Measurements from ENCODE around the gene STT3A.

Gene STT3A

DNA sequence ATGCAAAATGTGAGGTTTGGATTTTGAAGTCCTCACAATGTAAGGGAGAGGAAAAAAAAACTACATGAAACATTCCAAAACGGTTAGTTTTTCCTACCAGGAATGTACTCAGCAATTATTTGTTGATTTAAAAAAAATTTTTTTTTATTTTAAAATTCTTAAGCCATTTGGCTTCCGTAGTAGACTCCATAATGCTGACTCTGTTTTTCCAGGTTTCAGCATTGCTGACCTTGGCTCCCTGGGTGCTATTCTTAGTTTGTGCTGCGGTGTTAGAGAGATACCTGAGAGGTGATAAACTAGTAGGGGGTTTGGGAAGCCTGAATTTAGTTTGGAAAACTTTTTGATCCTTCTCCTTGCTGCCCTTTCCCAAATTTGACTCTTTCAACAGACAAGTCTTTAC is 10.6 kb downstream of the STT3A start:
- Histone ChIP-seq H3K27me3 (no peaks in the 10 kb centered on the region), H3K27ac (peak overlapping the region in 1 of 2 donors; percentile 19), H3K4me3 (no peak overlapping the region), H3K9me3 (no peaks in the 10 kb centered on the region), H3K36me3 (peaks cover 87 to 100% (median 93%) of the 10 kb centered on the region in 3 donors), H3K4me1 (peaks cover 0 to 13% (median 0%) of the 10 kb centered on the region in 4 donors)
- TF ChIP-seq, protein P1, sequence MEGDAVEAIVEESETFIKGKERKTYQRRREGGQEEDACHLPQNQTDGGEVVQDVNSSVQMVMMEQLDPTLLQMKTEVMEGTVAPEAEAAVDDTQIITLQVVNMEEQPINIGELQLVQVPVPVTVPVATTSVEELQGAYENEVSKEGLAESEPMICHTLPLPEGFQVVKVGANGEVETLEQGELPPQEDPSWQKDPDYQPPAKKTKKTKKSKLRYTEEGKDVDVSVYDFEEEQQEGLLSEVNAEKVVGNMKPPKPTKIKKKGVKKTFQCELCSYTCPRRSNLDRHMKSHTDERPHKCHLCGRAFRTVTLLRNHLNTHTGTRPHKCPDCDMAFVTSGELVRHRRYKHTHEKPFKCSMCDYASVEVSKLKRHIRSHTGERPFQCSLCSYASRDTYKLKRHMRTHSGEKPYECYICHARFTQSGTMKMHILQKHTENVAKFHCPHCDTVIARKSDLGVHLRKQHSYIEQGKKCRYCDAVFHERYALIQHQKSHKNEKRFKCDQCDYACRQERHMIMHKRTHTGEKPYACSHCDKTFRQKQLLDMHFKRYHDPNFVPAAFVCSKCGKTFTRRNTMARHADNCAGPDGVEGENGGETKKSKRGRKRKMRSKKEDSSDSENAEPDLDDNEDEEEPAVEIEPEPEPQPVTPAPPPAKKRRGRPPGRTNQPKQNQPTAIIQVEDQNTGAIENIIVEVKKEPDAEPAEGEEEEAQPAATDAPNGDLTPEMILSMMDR (IDR thresholded peaks at IDR 0.05): no peak
- DNase-seq: no peak
- intact Hi-C loops (cut with DNase I; ENCODE audit: low total_unique reads): no loop called here

DNA sequence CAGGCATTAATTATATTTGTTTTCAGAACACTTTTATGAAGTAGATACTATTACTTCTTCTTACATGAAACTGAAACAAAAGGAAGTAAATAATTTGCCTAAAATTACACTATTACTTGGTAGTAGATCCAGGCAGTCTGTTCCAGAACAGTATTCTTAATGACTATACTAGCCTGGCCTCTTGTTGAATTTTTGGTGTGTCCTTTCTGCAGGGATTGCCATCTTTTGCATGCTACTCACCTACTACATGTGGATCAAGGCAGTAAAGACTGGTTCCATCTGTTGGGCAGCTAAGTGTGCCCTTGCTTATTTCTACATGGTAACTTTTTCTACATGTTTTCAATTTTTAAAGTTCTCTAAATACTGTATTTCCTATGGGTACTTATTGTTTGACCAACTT is 12.8 kb downstream of the STT3A start:
- intact Hi-C loops (cut with DNase I; ENCODE audit: low total_unique reads): no loop called here
- Histone ChIP-seq H3K27me3 (no peaks in the 10 kb centered on the region), H3K4me3 (no peak overlapping the region), H3K36me3 (peaks cover 94 to 100% (median 94%) of the 10 kb centered on the region in 3 donors), H3K27ac (no peak overlapping the region), H3K4me1 (peaks cover 0 to 13% (median 0%) of the 10 kb centered on the region in 4 donors), H3K9me3 (no peaks in the 10 kb centered on the region)
- TF ChIP-seq, protein P1 (IDR thresholded peaks at IDR 0.05): no peak
- DNase-seq: no peak

DNA sequence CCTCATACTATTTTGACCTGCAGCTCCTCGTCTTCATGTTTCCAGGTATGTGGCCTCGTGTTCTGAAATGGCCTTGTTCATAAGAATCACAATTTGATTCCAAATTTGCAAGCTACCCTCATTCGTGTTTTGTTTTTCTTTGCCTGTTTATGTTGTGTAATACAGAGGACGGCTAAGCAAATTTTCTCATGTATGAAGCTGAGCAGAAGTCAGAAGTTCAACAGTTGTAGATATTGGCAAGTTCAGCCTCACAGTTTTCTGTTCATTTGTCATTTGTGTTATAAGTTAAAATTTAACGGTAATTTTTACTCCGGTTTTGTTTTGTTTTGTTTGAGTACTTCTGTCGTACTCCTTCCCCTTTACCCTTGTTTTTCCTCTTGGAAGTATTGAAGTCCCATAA is 16.9 kb downstream of the STT3A start:
- intact Hi-C loops (cut with DNase I; ENCODE audit: low total_unique reads): no loop called here
- Histone ChIP-seq H3K4me1 (no peaks in the 10 kb centered on the region), H3K4me3 (no peak overlapping the region), H3K27ac (no peak overlapping the region), H3K27me3 (no peaks in the 10 kb centered on the region), H3K36me3 (peaks cover 91 to 100% (median 97%) of the 10 kb centered on the region in 3 donors), H3K9me3 (no peaks in the 10 kb centered on the region)
- TF ChIP-seq, protein P1 (IDR thresholded peaks at IDR 0.05): no peak
- no peak for DNase-seq

DNA sequence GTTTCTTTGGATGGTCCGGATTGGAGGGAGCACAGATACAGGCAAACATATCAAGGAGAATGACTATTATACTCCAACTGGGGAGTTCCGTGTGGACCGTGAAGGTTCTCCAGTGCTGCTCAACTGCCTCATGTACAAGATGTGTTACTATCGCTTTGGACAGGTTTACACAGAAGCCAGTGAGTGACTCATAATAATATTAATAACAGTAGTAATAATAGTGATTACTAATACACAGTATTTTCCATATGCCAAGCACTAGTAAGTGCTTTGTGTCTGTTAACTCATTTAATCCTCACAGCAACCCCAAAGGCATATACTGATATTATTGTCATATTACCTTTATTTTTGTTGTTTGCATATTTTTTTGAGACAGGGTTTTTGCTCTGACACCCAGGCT is 25.7 kb downstream of the STT3A start:
- Histone ChIP-seq H3K9me3 (no peaks in the 10 kb centered on the region), H3K27me3 (no peaks in the 10 kb centered on the region), H3K4me1 (peaks cover 0 to 20% (median 6%) of the 10 kb centered on the region in 4 donors), H3K27ac (no peak overlapping the region), H3K36me3 (peaks cover 60 to 85% (median 75%) of the 10 kb centered on the region in 3 donors), H3K4me3 (no peak overlapping the region)
- intact Hi-C loops (cut with DNase I; ENCODE audit: low total_unique reads): no loop called here
- TF ChIP-seq, protein P1 (IDR thresholded peaks at IDR 0.05): no peak
- DNase-seq: no peak

DNA sequence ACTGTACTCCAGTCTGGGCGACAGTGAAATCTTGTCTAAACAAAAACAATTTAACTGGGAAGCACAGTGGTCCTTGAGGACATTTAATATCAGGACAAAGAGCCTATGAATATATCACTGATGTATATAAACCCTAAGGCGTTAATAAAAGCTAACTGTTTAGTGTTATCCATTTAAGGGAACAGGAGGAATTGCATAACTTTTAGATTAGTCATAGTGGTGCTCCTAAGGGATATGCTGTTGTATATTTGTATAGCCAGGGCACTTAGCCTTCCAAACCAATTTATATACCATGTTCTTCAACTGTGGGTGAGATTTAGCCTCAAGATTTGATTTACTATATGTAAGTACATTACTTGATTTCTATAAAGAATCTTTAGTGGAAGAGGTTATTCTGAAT is 29.3 kb downstream of the STT3A start:
- Histone ChIP-seq H3K36me3 (peaks cover 33 to 48% (median 44%) of the 10 kb centered on the region in 3 donors), H3K4me1 (peaks cover 0 to 48% (median 24%) of the 10 kb centered on the region in 4 donors), H3K27ac (peak overlapping the region; percentile 26 to 92), H3K4me3 (peak overlapping the region in 1 of 2 donors; percentile 1), H3K27me3 (no peaks in the 10 kb centered on the region), H3K9me3 (no peaks in the 10 kb centered on the region)
- intact Hi-C loops (cut with DNase I; ENCODE audit: low total_unique reads): loop anchor here (10.0 kb wide), 1 partner anchor 857 kb away; the partner anchor contains the start of gene ESAM
- no peak for DNase-seq
- TF ChIP-seq, protein P1 (IDR thresholded peaks at IDR 0.05): no peak

DNA sequence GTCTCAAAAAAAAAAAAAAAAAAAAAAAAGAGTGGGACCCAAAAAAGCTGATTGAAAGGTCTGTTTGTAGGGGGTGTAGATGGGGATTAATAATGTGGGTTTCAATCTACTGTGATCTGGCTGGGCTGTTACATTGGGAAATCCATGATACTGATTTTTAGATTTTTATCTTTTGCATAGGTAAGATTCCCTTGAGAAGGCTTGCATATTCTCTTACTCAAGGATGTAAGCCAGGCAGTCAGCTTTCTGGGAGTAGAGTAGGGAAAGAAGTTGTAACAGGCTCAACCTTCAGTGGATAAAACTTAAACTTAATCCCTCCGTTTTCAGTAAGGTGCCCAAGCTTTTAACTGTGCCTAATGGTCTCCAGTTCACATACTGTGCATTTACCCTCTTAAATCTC is 30.4 kb downstream of the STT3A start:
- Histone ChIP-seq H3K27me3 (no peaks in the 10 kb centered on the region), H3K4me1 (peaks cover 0 to 49% (median 25%) of the 10 kb centered on the region in 4 donors), H3K4me3 (no peak overlapping the region), H3K36me3 (peaks cover 28 to 38% (median 35%) of the 10 kb centered on the region in 3 donors), H3K27ac (peak overlapping the region; percentile 92), H3K9me3 (no peaks in the 10 kb centered on the region)
- no peak for DNase-seq
- intact Hi-C loops (cut with DNase I; ENCODE audit: low total_unique reads): loop anchor here (10.0 kb wide), 1 partner anchor 858 kb away; the partner anchor contains the start of gene ESAM
- TF ChIP-seq, protein P1 (IDR thresholded peaks at IDR 0.05): no peak
